Ishikawa (cell line): ENCODE results near the gene CTRB2.

ENCODE experiments used
- TAF1 ChIP-seq: IDR thresholded peaks from 2 replicates; pipeline ENCODE4 v1.6.1; 2012; ENCODE audit warnings: low read depth, mild to moderate bottlenecking
- TF ChIP-seq, protein P1 (sequence below): IDR thresholded peaks from 2 replicates; pipeline ENCODE4 v1.6.1; 2012; ENCODE audit warnings: low read depth, mild to moderate bottlenecking

DNA sequence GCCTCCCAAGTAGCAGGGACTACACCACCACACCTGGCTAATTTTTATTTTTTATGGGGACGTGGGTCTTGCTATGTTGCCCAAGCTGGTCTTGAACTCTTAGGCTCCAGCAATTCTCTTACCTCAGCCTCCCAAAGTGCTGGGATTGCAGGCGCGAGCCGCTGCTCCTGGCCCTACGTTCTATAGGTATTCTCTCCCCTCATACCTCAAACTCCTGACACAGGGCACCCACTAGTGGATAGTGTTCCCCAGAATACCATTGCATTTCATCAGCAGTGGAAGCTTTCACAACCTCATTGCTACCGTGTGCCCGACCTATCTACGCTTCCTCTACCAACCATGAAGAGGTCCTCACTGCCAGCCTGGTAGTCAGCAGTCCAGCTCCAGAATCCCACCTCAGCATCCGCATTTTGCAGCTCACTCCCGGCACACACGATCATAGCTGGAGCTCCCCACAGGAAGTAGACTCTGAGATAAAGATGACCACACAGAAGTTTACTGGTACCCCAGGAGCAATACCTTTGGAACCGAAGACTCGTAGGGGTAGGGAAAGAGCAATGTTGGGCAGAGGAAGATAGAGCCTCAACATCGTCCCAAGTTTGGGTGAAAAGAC is 9.3 kb downstream of the CTRB2 start:
- TF ChIP-seq, protein P1, sequence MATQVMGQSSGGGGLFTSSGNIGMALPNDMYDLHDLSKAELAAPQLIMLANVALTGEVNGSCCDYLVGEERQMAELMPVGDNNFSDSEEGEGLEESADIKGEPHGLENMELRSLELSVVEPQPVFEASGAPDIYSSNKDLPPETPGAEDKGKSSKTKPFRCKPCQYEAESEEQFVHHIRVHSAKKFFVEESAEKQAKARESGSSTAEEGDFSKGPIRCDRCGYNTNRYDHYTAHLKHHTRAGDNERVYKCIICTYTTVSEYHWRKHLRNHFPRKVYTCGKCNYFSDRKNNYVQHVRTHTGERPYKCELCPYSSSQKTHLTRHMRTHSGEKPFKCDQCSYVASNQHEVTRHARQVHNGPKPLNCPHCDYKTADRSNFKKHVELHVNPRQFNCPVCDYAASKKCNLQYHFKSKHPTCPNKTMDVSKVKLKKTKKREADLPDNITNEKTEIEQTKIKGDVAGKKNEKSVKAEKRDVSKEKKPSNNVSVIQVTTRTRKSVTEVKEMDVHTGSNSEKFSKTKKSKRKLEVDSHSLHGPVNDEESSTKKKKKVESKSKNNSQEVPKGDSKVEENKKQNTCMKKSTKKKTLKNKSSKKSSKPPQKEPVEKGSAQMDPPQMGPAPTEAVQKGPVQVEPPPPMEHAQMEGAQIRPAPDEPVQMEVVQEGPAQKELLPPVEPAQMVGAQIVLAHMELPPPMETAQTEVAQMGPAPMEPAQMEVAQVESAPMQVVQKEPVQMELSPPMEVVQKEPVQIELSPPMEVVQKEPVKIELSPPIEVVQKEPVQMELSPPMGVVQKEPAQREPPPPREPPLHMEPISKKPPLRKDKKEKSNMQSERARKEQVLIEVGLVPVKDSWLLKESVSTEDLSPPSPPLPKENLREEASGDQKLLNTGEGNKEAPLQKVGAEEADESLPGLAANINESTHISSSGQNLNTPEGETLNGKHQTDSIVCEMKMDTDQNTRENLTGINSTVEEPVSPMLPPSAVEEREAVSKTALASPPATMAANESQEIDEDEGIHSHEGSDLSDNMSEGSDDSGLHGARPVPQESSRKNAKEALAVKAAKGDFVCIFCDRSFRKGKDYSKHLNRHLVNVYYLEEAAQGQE: no peak
- TF ChIP-seq TAF1: no peak
